ENCODE measurements around the gene HPSE2.
A peak's percentile ranks its signal among the peaks of the same experiment; 100 is the strongest.

Gene HPSE2

GRCh38 chr10:98453729-98454128 lies 781.9 kb downstream of the HPSE2 start:
- DNase-seq = no peak

GRCh38 chr10:98450618-98451017 lies 785.0 kb downstream of the HPSE2 start:
- DNase-seq = no peak

- DNase-seq = no peak
These were observed 786.4 kb downstream of the HPSE2 start for GRCh38 chr10:98449287-98449686.

- peak; percentile 74 for DNase-seq
These were observed 788.9 kb downstream of the HPSE2 start, which contains the start of gene HPS1 for GRCh38 chr10:98446661-98447221. HPS1 (minus strand) TSS chr10:98446935; CDS start chr10:98443240, 3,695 bp downstream.

GRCh38 chr10:98446151-98446660 lies 789.4 kb downstream of the HPSE2 start:
- DNase-seq = peak; percentile 27

- no peak for DNase-seq
These were observed 790.3 kb downstream of the HPSE2 start for GRCh38 chr10:98445200-98445812.

GRCh38 chr10:98444314-98445006 lies 791.2 kb downstream of the HPSE2 start:
- no peak for DNase-seq

GRCh38 chr10:98438715-98439114 lies 796.9 kb downstream of the HPSE2 start:
- DNase-seq = no peak

- no peak for DNase-seq
These were observed 798.9 kb downstream of the HPSE2 start for GRCh38 chr10:98436704-98437103.

- DNase-seq = no peak
These were observed 800.5 kb downstream of the HPSE2 start for GRCh38 chr10:98435178-98435577.

- DNase-seq = no peak
These were observed 801.5 kb downstream of the HPSE2 start for GRCh38 chr10:98433881-98434732.

- DNase-seq = no peak
These were observed 802.3 kb downstream of the HPSE2 start for GRCh38 chr10:98433371-98433770.

GRCh38 chr10:98432330-98432729 lies 803.3 kb downstream of the HPSE2 start:
- DNase-seq = no peak

GRCh38 chr10:98431016-98431415 lies 804.6 kb downstream of the HPSE2 start:
- DNase-seq = no peak

- DNase-seq = no peak
These were observed 805.2 kb downstream of the HPSE2 start for GRCh38 chr10:98430427-98430826.

- no peak for DNase-seq
These were observed 806.2 kb downstream of the HPSE2 start for GRCh38 chr10:98429320-98430072.

- DNase-seq = no peak
These were observed 808.6 kb downstream of the HPSE2 start for GRCh38 chr10:98427011-98427515.

GRCh38 chr10:98425511-98426352 lies 809.9 kb downstream of the HPSE2 start:
- DNase-seq = peak; percentile 28

GRCh38 chr10:98424295-98425254 lies 811.1 kb downstream of the HPSE2 start:
- DNase-seq = no peak

GRCh38 chr10:98423691-98424120 lies 811.9 kb downstream of the HPSE2 start:
- DNase-seq = no peak

Measured in activated gamma-delta T cell treated with Interleukin-2 at 50 U/mL for 16 hours (primary cell).